GM12865 (cell line): ENCODE data around the gene CEBPG.

Source experiments
- DNase-seq: peaks from one replicate; pipeline ENCODE4 v3.0.0; 2010; ENCODE audit warnings: low read depth
- H3K4me3 ChIP-seq: 2 replicates; pipeline ENCODE4 v1.5.1; 2011; ENCODE audit warnings: mild to moderate bottlenecking, low read depth, low read length, control low read depth
- TF ChIP-seq, protein P1 (sequence below): IDR thresholded peaks from 2 replicates; pipeline ENCODE4 v1.5.1; 2011; ENCODE audit warnings: low read length, control low read depth, low read depth, inconsistent platforms; ENCODE audit not compliant: insufficient read depth; ENCODE audit errors: missing control alignments

Gene CEBPG

DNA sequence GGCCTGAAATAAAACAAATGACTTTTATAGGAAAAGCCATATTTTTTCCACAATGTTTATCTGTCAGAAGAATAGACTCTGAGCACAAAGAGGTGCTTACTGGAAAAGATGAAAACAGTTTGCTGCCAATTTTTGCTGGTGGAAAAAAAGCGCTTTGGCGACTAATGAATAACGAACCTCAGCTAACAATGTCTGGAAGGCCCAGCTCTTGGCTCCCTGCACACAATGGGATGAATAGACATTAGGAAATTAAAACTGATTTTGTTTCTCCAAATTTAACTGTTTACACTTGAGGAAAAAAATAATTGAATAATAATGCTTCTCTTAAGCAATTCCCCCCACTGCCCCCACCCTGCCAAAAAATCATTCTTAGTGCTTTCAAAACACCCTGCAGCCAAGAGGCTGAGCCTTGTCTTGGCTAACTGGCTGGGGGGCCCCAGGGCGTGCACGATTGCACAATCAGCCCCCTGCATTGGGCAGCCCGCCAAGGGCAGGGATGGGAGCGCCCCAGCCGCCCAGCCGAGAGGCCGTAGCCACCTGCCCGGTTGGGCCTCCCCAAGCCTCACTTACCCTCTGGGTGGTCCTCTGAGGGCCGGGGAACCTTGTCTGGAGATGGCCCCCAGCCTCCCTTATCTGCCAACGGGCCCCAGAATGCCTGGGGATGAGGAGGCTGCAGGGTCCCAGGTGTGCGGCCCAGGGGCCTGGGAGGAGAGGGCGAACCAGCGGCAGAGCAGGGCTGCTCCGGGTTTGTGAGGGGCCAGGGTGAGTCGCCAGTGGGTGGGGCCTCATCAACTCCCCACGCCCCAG lies 16.8 kb downstream of the CEBPG start:
- TF ChIP-seq, protein P1, sequence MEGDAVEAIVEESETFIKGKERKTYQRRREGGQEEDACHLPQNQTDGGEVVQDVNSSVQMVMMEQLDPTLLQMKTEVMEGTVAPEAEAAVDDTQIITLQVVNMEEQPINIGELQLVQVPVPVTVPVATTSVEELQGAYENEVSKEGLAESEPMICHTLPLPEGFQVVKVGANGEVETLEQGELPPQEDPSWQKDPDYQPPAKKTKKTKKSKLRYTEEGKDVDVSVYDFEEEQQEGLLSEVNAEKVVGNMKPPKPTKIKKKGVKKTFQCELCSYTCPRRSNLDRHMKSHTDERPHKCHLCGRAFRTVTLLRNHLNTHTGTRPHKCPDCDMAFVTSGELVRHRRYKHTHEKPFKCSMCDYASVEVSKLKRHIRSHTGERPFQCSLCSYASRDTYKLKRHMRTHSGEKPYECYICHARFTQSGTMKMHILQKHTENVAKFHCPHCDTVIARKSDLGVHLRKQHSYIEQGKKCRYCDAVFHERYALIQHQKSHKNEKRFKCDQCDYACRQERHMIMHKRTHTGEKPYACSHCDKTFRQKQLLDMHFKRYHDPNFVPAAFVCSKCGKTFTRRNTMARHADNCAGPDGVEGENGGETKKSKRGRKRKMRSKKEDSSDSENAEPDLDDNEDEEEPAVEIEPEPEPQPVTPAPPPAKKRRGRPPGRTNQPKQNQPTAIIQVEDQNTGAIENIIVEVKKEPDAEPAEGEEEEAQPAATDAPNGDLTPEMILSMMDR: no peak
- no peak overlapping the region for H3K4me3 ChIP-seq
- DNase-seq: no peak

DNA sequence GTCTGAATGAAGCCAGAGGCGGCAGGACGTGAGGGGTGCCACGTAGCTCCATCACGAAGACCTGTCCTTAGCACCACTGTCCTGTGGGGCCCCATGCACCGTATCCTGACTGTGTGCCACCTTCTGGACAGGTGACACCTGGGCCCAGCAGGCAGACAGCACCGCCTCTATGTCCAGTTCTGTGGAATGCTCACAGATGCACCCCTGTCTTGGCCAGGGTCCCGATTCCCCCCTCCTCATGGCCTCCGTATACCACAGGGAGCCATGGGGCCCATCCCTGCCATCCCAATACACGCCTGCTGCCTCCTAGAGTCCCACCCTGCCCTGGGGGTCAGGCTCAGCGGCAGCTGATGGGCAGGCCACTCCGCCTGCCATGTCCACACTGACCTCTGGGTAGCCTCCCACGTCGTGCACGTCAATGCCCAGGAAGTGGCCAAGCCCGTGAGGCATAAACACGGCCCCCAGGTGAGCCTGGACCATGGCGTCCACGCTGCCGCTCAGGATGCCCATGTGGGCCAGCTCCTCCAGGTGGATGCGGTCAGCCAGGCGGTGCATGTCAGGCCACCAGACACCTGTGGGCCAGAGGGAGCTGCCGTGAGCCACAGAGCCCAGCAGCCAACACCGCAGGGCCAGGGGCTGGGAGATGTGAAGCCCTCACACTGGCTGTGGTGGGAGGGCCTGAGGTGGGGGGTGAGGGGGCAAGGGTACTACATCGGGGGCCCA lies 17.6 kb downstream of the CEBPG start:
- no peak overlapping the region for H3K4me3 ChIP-seq
- TF ChIP-seq, protein P1: no peak
- no peak for DNase-seq

DNA sequence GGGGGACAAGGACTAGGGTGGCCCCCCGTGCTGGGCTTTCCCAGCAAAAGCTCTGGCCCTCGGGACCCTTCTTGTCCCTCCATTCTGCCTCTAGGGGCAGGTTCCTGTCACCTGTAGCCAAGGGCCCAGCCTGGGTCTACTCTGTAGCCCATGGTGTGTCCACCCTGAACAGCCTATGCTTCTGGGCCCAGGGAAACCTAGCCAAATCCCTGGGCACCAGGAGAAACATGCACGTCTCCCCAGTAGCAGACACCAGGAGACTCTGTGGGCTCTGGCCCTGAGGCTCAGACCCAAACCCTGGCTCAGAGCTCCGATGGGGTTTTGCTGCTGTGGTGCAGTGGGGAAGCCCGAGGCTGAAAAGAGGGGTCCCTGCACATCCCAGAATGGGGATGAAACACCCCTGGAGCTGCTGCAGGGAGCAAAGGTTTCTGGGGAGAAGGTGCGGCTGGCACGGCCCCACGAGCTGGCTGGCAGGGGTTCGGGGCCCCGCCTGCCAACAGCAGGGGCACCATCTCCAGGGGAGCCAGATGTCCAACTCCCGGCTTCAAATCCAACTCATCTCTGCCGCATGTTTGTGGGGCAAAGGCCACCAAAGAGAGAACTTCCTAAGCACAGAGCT lies 18.2 kb downstream of the CEBPG start:
- DNase-seq: no peak
- H3K4me3 ChIP-seq: no peak overlapping the region
- TF ChIP-seq, protein P1: no peak

DNA sequence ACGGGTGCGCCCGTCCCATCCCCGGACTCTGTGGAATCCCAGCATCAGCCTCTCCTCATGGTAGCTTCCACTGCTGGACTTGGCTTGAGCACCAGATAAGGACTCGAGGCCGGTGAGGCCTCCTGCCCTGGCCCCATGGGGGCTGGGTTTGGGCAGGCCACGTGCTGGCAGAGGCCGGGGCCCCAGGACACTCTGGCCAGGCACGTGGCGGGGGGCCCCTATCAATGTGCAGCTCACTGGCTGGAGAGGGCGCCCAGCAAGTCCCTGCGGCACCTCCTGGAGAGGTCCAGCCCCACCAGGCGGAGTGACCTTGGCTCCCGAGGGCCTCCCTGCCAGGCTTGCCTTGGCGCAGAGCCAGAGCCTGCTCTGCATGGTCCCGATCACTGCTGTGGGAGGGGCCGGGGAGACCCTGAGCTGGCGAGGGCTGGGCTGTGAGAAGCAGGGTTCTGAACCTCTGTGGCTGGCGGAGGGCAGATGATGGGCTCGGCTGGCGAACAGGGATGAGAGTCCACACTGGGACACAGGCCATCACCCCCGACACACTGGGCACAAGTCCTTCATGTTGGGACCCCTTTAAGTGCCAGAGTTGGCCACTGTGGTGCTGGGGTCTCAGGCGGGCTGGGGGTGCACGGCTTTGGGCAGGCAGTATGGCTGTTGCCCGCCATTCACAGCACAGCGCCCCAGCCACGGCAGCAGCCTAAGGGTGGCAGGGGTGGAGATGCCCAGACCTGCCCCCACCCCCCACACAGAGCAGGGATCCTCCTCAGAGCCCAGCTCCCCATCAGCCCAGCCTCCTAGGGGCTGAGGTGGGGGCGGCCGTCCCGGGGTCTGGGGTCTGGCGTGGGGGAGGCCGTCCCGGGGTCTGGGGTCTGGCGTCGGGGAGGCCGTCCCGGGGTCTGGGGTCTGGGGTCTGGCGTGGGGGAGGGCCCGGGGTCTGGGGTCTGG lies 19.1 kb downstream of the CEBPG start:
- DNase-seq: no peak
- TF ChIP-seq, protein P1: no peak
- H3K4me3 ChIP-seq: no peak overlapping the region

DNA sequence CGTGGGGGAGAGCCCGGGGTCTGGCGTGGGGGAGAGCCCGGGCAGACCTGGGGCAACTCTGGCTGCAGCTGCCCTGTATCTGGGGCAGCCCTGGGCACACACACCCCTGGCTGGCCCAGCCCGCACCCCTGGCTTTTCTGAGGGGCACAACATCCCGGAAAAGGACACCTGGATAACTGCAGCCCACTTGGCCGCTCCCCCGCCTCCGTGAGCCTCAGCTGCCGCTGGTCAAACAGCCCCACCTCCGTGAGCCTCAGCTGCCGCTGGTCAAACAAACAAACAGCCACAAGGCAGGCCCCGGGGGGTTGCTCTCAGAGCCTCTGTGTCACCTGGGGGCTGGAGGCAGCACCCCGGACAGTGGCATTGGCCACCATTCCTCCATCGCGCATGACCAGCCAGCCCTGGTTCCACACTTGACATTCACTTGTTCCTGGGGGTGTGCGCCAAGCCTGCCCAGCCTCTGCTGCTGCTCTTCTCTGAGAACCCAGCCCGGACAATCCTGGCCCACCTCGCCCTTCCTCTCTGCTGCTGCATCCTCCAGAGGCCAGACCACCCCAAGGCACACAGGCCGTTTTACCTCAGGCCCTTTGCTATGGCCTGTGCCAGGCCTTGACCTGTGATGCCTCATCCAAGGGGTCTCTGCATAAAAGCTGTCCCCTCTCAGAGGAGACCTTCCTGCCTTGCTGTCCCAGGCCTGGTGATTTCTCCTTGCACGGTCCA lies 19.9 kb downstream of the CEBPG start:
- H3K4me3 ChIP-seq: no peak overlapping the region
- no peak for DNase-seq
- TF ChIP-seq, protein P1: no peak
